Measurements from ENCODE around the gene SYT4.
A peak's percentile ranks its signal among the peaks of the same experiment; 100 is the strongest.
"Not testable (repeated sequence)": the region's sequence is repeated elsewhere in the genome, so short reads cannot be mapped to it uniquely, and the experiment has no call there.

SYT4 gene, protein sequence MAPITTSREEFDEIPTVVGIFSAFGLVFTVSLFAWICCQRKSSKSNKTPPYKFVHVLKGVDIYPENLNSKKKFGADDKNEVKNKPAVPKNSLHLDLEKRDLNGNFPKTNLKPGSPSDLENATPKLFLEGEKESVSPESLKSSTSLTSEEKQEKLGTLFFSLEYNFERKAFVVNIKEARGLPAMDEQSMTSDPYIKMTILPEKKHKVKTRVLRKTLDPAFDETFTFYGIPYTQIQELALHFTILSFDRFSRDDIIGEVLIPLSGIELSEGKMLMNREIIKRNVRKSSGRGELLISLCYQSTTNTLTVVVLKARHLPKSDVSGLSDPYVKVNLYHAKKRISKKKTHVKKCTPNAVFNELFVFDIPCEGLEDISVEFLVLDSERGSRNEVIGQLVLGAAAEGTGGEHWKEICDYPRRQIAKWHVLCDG

DNA sequence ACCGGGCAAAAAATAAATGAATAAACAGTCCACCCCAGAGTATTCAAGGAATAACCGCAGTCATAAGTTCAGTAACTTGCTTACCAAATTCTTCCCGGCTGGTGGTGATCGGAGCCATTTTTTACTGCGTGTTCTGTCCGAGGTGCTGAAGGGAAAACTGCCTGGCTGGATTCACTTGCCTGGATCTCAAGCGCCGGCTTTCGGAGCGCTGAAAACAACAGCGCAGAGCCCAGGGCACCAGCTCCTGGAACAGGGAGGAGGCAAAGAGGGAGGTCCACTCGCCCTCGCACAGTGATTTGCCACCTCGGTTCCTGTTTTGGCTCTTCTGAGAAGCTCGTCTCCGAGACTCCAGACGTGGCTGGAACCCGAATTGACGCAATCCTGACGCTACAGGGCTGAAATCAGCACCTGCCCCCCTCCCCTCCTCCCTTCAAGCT is at the start of gene SYT4:
SYT4 (minus strand) TSS at position 327 of the 437 bp plus-strand sequence; CDS start at position 118, 209 bp downstream.
- in situ Hi-C loops (cut with MboI; ENCODE audit: low pct_unique_long_range_greater_than_20kb, low sequenced_read_pairs): no loop called here
- no peak for DNase-seq

DNA sequence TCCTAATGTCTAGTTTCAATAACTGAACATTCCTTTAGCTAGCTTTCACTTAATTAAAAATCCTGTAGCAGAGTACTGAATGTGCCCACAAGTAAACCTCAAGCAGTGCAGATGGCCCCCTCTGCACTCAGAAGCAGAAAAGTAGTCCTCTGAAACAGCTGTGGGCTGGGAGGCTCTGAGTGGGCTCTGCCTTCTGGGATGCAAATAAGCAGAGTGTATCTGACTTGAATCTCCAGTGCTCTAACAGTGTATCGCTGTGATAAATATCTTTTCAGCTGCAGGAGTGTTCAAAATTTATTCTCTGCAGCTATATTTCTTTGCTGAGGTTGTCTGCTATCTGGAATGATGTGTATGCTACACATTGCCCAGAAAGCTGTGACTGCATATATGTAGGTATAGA is 44.8 kb upstream of the SYT4 start:
- in situ Hi-C loops (cut with MboI; ENCODE audit: low pct_unique_long_range_greater_than_20kb, low sequenced_read_pairs): no loop called here
- no peak for DNase-seq

DNA sequence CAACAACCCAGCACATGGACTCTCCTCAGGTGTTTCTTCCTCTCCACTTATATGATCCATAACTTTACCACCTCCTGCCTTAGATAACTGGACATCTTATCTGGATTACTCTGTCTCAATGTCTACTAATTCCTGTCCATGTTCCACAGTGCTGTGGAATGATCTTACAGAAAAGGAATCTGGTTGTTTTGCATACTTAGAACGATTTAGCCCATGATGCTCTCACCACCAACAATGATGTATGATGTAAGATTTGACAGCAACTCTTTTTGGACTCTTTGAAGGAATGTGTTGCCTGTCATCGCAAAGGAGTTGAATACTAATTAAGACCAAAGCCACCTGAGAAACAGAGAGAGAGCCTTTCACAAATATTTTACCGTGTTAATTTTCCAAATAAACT is 37.7 kb upstream of the SYT4 start:
- in situ Hi-C loops (cut with MboI; ENCODE audit: low pct_unique_long_range_greater_than_20kb, low sequenced_read_pairs): no loop called here
- no peak for DNase-seq

DNA sequence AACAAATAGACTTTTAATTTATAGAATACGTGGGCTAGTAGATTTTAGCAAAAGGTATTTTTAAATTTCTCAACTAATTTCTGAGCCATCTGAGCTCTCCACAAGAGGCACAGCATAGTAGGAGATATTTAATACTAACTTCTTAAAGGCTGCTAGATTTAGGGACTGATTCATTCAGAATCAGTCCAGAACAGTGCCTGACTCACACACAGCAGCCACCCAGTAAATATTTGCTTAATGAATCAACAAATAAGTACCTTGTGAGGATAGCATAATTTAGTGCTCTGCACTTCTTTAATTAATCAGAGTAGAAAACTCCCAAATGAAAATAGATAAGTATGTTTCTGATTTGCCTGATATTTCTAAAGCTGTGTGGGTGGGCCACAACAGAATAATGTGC is 35.6 kb upstream of the SYT4 start:
- DNase-seq: no peak
- in situ Hi-C loops (cut with MboI; ENCODE audit: low pct_unique_long_range_greater_than_20kb, low sequenced_read_pairs): no loop called here

DNA sequence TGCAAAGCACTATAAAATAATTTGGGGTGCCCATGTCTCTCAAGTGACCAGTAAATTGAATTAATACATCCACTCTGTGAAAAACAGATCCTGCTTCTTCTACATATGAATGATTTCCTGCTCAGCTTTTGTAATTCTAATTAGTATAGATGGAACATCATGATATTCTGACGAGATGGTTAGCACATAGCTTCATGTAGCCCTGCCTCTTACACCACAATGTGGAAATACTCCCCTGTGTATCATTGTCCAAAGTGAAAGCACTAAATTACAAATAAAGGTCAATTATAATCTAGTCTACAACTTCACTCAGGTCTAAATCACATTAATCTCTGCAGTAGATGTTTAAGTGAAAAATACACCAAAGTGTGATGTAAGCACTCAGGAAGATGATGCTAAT is 32.9 kb upstream of the SYT4 start:
- in situ Hi-C loops (cut with MboI; ENCODE audit: low pct_unique_long_range_greater_than_20kb, low sequenced_read_pairs): no loop called here

DNA sequence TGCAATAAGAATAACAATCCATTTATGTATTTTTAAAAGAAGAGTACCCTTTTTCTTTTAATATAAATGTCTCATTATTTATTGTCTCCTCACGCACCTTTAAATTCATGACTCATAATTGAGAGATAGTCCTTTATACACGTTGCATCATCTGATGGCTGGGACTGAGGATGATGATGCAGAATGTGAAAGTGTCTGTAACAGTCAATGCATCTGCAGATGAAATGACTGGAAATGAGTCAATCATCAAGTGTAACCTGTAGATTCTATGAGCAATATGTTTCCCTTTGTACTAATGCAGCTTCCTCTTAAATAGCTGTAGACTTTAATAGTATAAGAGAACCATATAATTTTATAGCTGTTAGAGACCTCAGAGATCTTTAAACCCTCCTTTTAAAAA is 26.1 kb upstream of the SYT4 start:
- DNase-seq: no peak
- in situ Hi-C loops (cut with MboI; ENCODE audit: low pct_unique_long_range_greater_than_20kb, low sequenced_read_pairs): no loop called here

More for the DNA sequence above, 32.9 kb upstream of the SYT4 start:
- no peak for DNase-seq

DNA sequence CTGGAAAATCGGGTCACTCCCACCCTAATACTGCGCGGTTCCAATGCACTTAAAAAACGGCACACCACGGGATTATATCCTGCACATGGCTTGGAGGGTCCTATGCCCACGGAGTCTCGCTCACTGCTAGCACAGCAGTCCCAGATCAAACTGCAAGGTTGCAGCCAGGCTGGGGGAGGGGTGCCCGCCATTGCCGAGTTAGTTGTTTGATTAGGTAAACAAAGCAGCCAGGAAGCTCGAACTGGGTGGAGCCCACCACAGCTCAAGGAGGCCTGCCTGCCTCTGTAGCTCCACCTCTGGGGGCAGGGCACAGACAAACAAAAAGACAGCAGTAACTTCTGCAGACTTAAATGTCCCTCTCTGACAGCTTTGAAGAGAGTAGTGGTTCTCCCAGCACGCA is 8.9 kb upstream of the SYT4 start:
- DNase-seq; in situ Hi-C loops (cut with MboI; ENCODE audit: low pct_unique_long_range_greater_than_20kb, low sequenced_read_pairs): not testable (repeated sequence)

DNA sequence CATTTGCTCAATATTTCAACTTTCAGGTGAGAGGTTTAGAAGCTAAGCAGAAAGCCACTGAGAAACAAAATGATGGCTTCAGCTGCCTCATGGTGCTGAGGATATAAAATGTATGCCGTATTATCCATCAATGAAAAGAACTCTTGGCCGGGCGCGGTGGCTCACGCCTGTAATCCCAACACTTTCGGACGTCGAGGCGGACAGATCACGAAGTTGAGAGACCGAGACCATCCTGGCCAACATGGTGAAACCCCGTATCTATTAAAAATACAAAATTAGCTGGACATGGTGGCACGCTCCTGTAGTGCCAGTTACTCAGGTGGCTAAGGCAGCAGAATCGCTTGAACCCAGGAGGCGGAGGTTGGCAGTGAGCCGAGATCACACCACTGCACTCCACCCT is 6.0 kb upstream of the SYT4 start:
- in situ Hi-C loops (cut with MboI; ENCODE audit: low pct_unique_long_range_greater_than_20kb, low sequenced_read_pairs): no loop called here
- DNase-seq: no peak

DNA sequence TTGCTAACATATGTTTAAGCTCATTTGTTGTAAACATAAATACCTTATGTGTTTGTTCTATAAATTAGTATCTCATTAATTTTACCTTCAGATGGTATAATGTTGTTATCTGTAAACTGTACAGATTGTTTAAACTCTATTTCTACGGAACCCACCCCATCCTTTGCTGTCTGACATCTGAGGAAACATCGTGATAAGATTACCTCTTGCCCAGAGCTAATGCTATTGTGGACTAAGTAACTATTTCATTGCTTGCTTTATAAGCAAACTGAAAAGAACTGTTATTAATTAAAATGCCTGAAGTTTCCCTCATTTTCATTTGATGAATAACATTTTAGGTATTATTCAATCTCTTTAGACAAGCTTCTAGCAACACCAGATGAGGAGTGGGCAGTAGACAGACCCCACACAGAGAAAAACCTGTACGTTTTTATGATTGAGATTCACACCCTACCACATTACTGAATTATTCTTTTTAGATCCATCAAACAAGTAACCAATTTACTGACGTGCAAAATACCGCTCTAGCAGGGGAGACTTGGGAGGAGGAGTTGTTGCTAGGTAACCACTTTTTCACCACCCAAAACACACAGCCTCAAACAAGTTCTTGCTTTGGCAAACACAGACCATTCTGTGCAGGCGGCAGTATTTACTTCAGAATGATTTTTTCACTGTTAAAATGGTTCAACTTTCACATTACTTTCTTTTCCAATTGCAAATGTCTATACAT is 1.9 kb upstream of the SYT4 start:
- peak; percentile 33 for DNase-seq

DNA sequence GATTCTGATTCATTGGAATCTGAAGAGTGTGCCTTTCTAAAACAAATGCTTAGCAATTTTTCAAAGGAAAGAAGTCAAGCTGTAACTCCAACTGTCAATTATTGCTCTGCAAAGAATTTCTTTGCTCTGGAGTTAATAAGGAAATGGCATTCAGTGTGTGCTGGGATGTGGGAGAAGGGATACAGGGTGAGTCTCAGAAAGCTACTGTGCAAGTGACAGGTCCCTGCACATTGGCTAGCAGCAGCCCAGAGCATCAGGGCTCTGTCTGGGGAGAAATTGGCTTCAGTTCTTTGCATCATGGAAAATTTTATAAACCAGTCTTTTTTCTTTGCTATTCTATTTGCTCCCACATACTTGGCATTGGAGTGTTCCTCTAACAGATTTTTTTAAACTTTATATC is 1.1 kb upstream of the SYT4 start:
- in situ Hi-C loops (cut with MboI; ENCODE audit: low pct_unique_long_range_greater_than_20kb, low sequenced_read_pairs): no loop called here
- no peak for DNase-seq

More for the DNA sequence above, 1.9 kb upstream of the SYT4 start:
- in situ Hi-C loops (cut with MboI; ENCODE audit: low pct_unique_long_range_greater_than_20kb, low sequenced_read_pairs): no loop called here

DNA sequence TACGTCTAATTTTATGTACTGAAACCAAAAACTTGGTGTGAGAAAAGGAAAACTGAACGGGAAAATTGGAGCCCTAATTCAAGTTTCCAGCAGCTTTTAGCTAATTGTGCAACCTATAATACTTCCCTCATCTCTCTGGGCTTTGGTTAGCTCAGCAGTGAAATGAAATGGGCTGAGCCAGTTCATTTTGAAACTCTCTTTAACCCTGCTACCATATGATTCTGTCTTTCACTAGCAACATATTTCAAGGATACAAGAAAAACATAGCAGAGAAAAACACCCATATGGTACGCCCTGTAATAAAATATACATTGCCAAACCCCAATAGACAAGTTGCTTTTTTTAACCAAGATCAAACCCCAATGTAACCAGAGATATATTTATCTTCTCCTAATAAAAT is 799 bp downstream of the SYT4 start:
- in situ Hi-C loops (cut with MboI; ENCODE audit: low pct_unique_long_range_greater_than_20kb, low sequenced_read_pairs): no loop called here
- DNase-seq: no peak

DNA sequence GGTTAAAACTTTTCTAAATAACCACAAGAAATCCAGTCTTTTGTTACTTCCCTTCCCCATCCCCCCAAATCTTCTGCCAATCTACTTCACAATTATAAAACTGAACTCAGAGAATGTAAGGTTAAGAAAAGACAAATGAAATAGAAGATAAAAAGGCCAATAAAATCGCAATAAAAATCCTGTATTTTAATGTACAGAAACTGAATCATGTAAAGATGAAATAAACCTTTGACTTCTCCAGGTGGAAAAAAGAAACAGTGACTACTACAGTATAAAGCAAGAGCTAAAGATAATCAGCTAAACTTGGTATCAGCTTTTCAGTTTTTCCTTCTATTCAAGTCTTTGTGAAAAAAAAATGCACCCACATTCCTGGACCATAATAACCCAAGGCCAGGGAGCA is 1.7 kb downstream of the SYT4 start:
- in situ Hi-C loops (cut with MboI; ENCODE audit: low pct_unique_long_range_greater_than_20kb, low sequenced_read_pairs): no loop called here
- no peak for DNase-seq

DNA sequence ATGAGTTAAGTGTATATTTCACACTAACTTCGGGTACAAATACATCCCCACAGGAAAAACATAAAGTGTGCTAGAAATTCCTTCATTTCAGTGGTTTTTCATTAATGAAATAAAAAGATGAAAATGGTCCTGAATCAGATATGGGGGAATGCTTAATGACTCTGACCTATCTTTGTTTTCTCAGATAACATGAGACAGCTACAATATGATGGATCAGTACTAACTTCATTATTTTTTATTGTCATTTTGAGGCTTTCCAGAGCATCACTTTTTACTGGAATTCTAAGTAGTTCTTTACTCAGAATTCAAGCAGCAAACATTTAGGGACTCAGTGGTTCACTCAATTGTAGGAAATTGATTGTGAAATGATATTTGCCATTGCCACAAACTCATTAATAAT is 2.8 kb downstream of the SYT4 start:
- in situ Hi-C loops (cut with MboI; ENCODE audit: low pct_unique_long_range_greater_than_20kb, low sequenced_read_pairs): no loop called here

DNA sequence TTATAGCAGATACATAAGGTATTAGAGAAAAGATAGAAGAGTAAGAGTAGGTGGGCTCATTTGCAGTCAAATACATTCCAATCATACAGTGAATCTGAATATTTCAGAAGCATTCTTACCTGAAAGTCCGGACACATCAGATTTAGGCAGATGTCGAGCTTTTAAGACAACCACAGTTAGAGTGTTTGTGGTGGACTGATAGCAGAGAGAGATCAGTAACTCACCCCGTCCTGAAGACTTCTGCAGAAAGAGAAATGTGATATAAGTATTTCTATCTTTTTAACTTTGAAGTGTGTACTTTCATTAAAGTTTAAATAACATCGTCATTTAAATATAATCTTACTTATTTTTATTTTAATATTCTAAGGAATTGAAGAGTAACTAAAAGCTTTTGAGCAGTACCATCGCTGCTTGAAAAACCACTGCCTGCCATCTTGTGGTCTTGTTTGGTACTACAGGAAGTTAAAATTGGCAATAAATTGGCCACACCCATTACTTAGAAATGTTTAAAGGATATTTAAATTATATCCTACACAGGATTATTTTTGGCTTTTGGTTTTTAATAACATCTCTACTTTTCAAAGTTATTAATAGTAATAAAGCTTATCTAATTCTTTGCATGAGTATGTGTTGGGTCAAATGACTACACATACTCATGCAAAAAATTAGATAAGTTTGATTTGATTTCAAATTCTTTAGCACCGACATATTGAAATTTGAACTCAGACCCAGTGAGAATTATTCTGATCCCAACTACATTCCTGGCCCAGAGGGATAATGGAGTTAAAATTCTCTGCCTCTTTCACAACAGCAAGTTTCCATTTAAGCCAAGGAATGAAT is 5.5 kb downstream of the SYT4 start:
- peak; percentile 47 for DNase-seq
- in situ Hi-C loops (cut with MboI; ENCODE audit: low pct_unique_long_range_greater_than_20kb, low sequenced_read_pairs): no loop called here

More for the DNA sequence above, 2.8 kb downstream of the SYT4 start:
- DNase-seq: no peak

DNA sequence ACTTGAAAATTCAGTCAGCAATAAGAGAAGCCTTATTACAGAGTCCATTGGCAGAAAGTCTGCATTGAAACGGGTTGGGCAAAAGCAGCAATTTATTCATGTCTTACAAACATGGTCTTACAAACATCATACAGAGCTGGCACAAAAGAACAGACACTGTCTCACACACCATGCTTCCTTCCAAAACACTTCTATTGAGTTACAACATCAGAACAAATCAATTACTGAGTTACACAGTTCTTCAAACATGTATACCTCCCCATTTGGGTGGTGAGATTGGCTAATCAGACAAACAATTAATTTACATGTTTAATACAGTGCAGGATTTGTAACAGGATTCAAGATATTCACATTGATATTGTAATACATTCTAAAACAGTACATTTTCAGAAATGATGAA is 9.5 kb downstream of the SYT4 start:
- in situ Hi-C loops (cut with MboI; ENCODE audit: low pct_unique_long_range_greater_than_20kb, low sequenced_read_pairs): no loop called here
- DNase-seq: no peak

DNA sequence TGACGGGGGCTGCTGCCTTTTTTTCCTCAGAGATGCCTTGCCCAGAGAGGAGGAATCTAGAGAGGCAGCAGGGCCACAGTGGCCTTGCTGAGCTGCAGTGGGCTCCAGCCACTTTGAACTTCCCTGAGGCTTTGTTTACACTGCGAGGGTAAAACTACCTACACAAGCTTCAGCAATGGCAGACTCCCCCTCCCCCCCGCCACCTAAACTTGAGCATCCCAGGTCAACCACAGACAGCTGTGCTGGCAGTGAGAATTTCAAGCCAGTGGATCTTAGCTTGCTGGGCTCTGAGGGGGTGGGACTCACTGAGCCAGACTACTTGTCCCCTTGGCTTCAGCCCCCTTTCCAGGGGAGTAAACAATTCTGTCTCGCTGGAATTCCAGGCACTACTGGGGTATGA is 11.8 kb downstream of the SYT4 start:
- no peak for DNase-seq
- in situ Hi-C loops (cut with MboI; ENCODE audit: low pct_unique_long_range_greater_than_20kb, low sequenced_read_pairs): no loop called here

DNA sequence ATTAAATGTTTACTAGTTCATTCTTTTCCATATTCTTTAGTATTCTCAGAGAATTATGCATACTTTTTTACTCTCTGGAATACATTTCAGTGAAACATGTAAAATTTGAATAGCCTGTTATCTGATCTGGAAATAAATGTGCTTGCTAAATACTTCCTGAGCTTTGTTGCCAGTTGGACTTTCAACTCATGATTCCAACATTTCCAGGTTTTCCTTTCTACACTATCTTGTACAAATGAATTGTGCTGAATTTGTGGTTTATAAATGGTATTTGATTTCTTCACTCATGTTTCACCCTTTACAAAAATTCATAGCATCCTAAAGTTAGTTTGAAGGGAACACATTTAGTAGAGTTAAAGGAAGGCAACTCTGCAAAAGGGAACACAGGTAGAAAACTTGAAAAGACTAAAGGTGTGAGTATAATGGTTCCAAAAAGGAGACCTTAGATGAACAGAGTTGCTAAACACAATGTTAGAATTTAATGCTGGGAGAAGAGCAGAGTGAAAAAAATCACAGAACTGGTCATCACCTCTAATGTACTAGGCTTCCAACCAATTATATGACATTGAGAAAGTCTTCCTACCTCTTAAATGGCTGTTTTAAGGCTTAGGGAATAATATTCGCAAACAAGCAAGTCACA is 28.6 kb downstream of the SYT4 start:
- in situ Hi-C loops (cut with MboI; ENCODE audit: low pct_unique_long_range_greater_than_20kb, low sequenced_read_pairs): no loop called here
- no peak for DNase-seq

DNA sequence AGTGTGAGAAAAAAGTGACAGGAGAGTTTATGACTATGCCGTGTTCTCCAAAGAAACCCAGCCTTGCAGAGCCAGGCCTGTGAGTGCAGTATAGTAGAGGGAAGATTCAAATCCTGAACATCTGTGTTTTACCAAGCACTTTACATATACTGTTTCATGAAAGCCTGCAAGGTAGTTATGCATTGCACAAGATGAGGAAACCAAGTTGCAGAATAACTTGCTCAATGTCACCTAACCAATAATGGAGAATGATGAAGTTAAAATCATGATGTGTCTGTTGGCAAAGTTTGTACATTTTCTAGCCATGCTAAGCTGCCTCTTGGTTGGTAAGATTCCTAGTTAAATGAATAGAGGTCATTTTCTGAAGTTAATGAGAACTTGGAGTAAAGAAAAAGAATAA is 29.3 kb downstream of the SYT4 start:
- in situ Hi-C loops (cut with MboI; ENCODE audit: low pct_unique_long_range_greater_than_20kb, low sequenced_read_pairs): no loop called here
- DNase-seq: no peak

DNA sequence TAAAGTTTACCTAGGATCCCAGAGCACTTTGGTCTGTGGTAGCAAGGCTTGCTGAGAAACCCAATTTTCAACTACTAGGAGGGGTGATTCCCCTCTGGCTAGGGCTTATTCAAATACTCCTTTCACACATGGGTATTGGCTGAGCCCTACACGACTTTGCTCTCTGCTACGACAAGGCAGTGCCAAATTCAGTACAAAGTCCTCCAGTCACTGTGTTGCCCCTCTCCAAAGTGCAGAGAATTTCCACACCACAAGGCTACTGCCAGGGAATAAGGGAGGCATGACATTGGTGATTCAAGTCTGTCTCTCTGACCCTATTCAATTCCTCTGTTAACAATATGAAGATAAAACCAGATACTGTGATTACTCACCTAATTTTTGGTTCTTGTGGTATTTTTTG is 38.9 kb downstream of the SYT4 start:
- DNase-seq: no peak
- in situ Hi-C loops (cut with MboI; ENCODE audit: low pct_unique_long_range_greater_than_20kb, low sequenced_read_pairs): no loop called here

All from KBM-7 (cell line).